ENCODE measurements around the gene FRMD4A. TPM values are rescaled to one million over a fixed set of nuclear protein-coding genes. Genes with fewer than 3 reads are reported as not detected.

The FRMD4A gene
- total and polyA plus RNA-seq, 10 of the 15 experiments (the other 5 are each of a cell fraction or from before 2014, with no cell fraction given): 17.8 to 75.2 (median 39.1) TPM

- H3K79me2 ChIP-seq (ENCODE audit: control insufficient read depth, insufficient read depth, low read length): no peaks in the 10 kb centered on the region
- H3K9ac ChIP-seq (ENCODE audit: control insufficient read depth, insufficient read depth, low read length): no peak overlapping the region
- intact Hi-C loops (cut with micrococcal nuclease; ENCODE audit: unreplicated experiment) (no loop called here), in situ Hi-C loops (cut with MboI) (no loop called here)
- no TSS peak for BruUV-seq (replicated peaks)
- H3K27ac ChIP-seq (ENCODE audit: control insufficient read depth, insufficient read depth): peak overlapping the region; percentile 63
- no peaks in the 10 kb centered on the region for H3K27me3 ChIP-seq (replicated peaks in 1 of 2; ENCODE audit: control insufficient read depth in 2 of 2, insufficient read depth in 2 of 2, low read length in 1 of 2)
- no peaks in the 10 kb centered on the region for H3K9me3 ChIP-seq (replicated peaks; ENCODE audit: control insufficient read depth, insufficient read depth, low read length)
- peak overlapping the region; percentile 66 for H3K4me2 ChIP-seq (ENCODE audit: control insufficient read depth, insufficient read depth)
- H3K4me3 ChIP-seq: no peak overlapping the region
- ATAC-seq (peak; percentile 35), DNase-seq (ENCODE audit: low read depth, low spot score) (no peak), FAIRE-seq (peak; percentile 86)
- ChIA-PET CTCF (interaction anchor here (0.6 to 2.6 kb wide), 14 partner anchors 8 to 318 kb away, joined by 3 to 10 read pairs (median 3); no protein-coding TSS in a partner anchor), RAD21 (ENCODE audit: unreplicated experiment) (interaction anchor here (0.6 to 3.4 kb wide), 11 partner anchors 10 to 1491 kb away, joined by 3 to 10 read pairs (median 4); no protein-coding TSS in a partner anchor), SMC1A (ENCODE audit: uncharacterized antibody, unreplicated experiment) (interaction anchor here (0.7 to 2.7 kb wide), 17 partner anchors 10 to 135 kb away, joined by 3 to 16 read pairs (median 3); no protein-coding TSS in a partner anchor), POLR2A (interaction anchor here (0.9 to 2.2 kb wide), 7 partner anchors 10 to 43 kb away, joined by 3 to 8 read pairs (median 4); no protein-coding TSS in a partner anchor)
- TF ChIP-seq ZNF24 (IDR thresholded peaks at IDR 0.05) (peak; percentile 53), CEBPB (IDR thresholded peaks at IDR 0.05; ENCODE audit: borderline replicate concordance in 1 of 2, low read depth in 2 of 2, low read length in 2 of 2) (peak; percentile 90 to 98; a peak in 3 of 4 replicates), BRCA1 (IDR thresholded peaks at IDR 0.05; ENCODE audit: low read depth, low read length) (no peak), PAX5 (IDR thresholded peaks at IDR 0.05; ENCODE audit: borderline replicate concordance, low read depth, low read length) (no peak)
- peaks cover 0 to 1% of the 10 kb centered on the region in 2 experiments; a peak in 2 of 4 replicates for H3K36me3 ChIP-seq (ENCODE audit: control insufficient read depth in 2 of 2, insufficient read depth in 2 of 2, low read length in 1 of 2)
- peaks cover 33% of the 10 kb centered on the region for H3K4me1 ChIP-seq (ENCODE audit: control insufficient read depth, insufficient read depth, low read length)
- H2AFZ ChIP-seq (ENCODE audit: control insufficient read depth, low read depth, low read length): peak overlapping the region; percentile 47
- H4K20me1 ChIP-seq (ENCODE audit: control insufficient read depth, insufficient read depth): no peaks in the 10 kb centered on the region
- WGBS (ENCODE audit: insufficient coverage, insufficient replicate concordance, low lambda C conversion rate, missing lambda C conversion rate): 54% methylated on average over 4 of the region's 4 CpGs
Observed at GRCh38 chr10:13722747-13723653, 607.7 kb downstream of the FRMD4A start.

GRCh38 chr10:13721486-13721885 lies 609.2 kb downstream of the FRMD4A start:
- TF ChIP-seq MTA3 (IDR thresholded peaks at IDR 0.05; ENCODE audit: borderline replicate concordance, low read length): no peak
- TF ChIP-seq NFYB (IDR thresholded peaks at IDR 0.05; ENCODE audit: insufficient read depth, low read depth, low read length): no peak
- no peak for TF ChIP-seq CHD2 (IDR thresholded peaks at IDR 0.05; ENCODE audit: borderline replicate concordance, low read depth, low read length)
- in situ Hi-C loops (cut with MboI) (no loop called here), intact Hi-C loops (cut with micrococcal nuclease; ENCODE audit: unreplicated experiment) (no loop called here)
- no peak overlapping the region for H2AFZ ChIP-seq (ENCODE audit: control insufficient read depth, low read depth, low read length)
- no peak overlapping the region for H3K4me2 ChIP-seq (ENCODE audit: control insufficient read depth, insufficient read depth)
- no peak overlapping the region for H3K9ac ChIP-seq (ENCODE audit: control insufficient read depth, insufficient read depth, low read length)
- no peaks in the 10 kb centered on the region for H3K27me3 ChIP-seq (replicated peaks in 1 of 2; ENCODE audit: control insufficient read depth in 2 of 2, insufficient read depth in 2 of 2, low read length in 1 of 2)
- DNase-seq (ENCODE audit: low read depth, low spot score) (no peak), FAIRE-seq (no peak), ATAC-seq (no peak)
- no peaks in the 10 kb centered on the region for H3K79me2 ChIP-seq (ENCODE audit: control insufficient read depth, insufficient read depth, low read length)
- whole genome bisulfite sequencing (ENCODE audit: insufficient coverage, insufficient replicate concordance, low lambda C conversion rate, missing lambda C conversion rate): 94% methylated on average over 7 of the region's 7 CpGs
- RAD21 ChIA-PET (ENCODE audit: unreplicated experiment): interaction anchor here (2.2 to 3.4 kb wide), 2 partner anchors 9 to 54 kb away, joined by 7 to 10 read pairs; no protein-coding TSS in a partner anchor
- peaks cover 37% of the 10 kb centered on the region for H3K4me1 ChIP-seq (ENCODE audit: control insufficient read depth, insufficient read depth, low read length)
- H4K20me1 ChIP-seq (ENCODE audit: control insufficient read depth, insufficient read depth): no peaks in the 10 kb centered on the region
- POLR2A ChIA-PET: interaction anchor here (0.6 to 2.2 kb wide), 4 partner anchors 8 to 31 kb away, joined by 3 to 8 read pairs (median 5); no protein-coding TSS in a partner anchor
- H3K27ac ChIP-seq (ENCODE audit: control insufficient read depth, insufficient read depth): no peak overlapping the region
- no peak overlapping the region for H3K4me3 ChIP-seq
- no peaks in the 10 kb centered on the region for H3K9me3 ChIP-seq (replicated peaks; ENCODE audit: control insufficient read depth, insufficient read depth, low read length)
- SMC1A ChIA-PET (ENCODE audit: uncharacterized antibody, unreplicated experiment): interaction anchor here (1.3 to 2.7 kb wide), 4 partner anchors 15 to 36 kb away, joined by 3 to 10 read pairs (median 4); no protein-coding TSS in a partner anchor
- H3K36me3 ChIP-seq (ENCODE audit: control insufficient read depth in 2 of 2, insufficient read depth in 2 of 2, low read length in 1 of 2): peaks cover 0 to 1% of the 10 kb centered on the region in 2 experiments; a peak in 2 of 4 replicates
- no TSS peak for BruUV-seq (replicated peaks)
- CTCF ChIA-PET: interaction anchor here (2.6 kb wide), 1 partner anchor 12 kb away, joined by 9 read pairs; no protein-coding TSS in a partner anchor

Measured in GM12878 (cell line).